Endothelial cell (in vitro differentiated cells): ENCODE measurements around the gene NUBPL. TPM values are rescaled to one million over a fixed set of nuclear protein-coding genes. Genes with fewer than 3 reads are reported as not detected.

Experiments used
- DNase-seq: peaks from one replicate; pipeline ENCODE4 v3.0.0; 2021; ENCODE audit warnings: low spot score
- H3K27ac Mint-ChIP-seq: one replicate; pipeline ENCODE4 v1.8.0; 2021; ENCODE audit warnings: mixed read lengths, inconsistent platforms; ENCODE audit not compliant: unreplicated experiment
- H3K27me3 Mint-ChIP-seq: one replicate; pipeline ENCODE4 v1.8.0; 2021; ENCODE audit warnings: mild to moderate bottlenecking, moderate library complexity, mixed read lengths, inconsistent platforms; ENCODE audit not compliant: unreplicated experiment
- H3K36me3 Mint-ChIP-seq: one replicate; pipeline ENCODE4 v1.8.0; 2021; ENCODE audit warnings: mild to moderate bottlenecking, low read depth, mixed read lengths, inconsistent platforms; ENCODE audit not compliant: unreplicated experiment
- H3K4me1 Mint-ChIP-seq: one replicate; pipeline ENCODE4 v1.8.0; 2021; ENCODE audit warnings: mild to moderate bottlenecking, mixed read lengths, inconsistent platforms; ENCODE audit not compliant: unreplicated experiment
- H3K4me3 Mint-ChIP-seq: one replicate; pipeline ENCODE4 v1.8.0; 2021; ENCODE audit warnings: mild to moderate bottlenecking, mixed read lengths, inconsistent platforms; ENCODE audit not compliant: unreplicated experiment
- H3K9me3 Mint-ChIP-seq: one replicate; pipeline ENCODE4 v1.8.0; 2021; ENCODE audit warnings: mixed read lengths, inconsistent platforms; ENCODE audit not compliant: unreplicated experiment
- total RNA-seq: library from RNA; stranded (reverse); fragmentation: NEBNext Ultra II Directional; extraction: Animal tissue kit (Norgen Biotek cat#: 25700); gene quantifications from one replicate; pipeline ENCODE4 v1.2.1, GENCODE V29; 2021; ENCODE audit not compliant: unreplicated experiment
- TF ChIP-seq, protein P1 (sequence below): fragments of 200-600 bp; sonication (generic); IDR thresholded peaks from one replicate; pipeline ENCODE4 v1.5.0; 2021; ENCODE audit warnings: antibody characterized with exemption; ENCODE audit not compliant: unreplicated experiment

Gene NUBPL
- total RNA-seq, 1 donor from 2014 or later = 11.3 TPM

DNA sequence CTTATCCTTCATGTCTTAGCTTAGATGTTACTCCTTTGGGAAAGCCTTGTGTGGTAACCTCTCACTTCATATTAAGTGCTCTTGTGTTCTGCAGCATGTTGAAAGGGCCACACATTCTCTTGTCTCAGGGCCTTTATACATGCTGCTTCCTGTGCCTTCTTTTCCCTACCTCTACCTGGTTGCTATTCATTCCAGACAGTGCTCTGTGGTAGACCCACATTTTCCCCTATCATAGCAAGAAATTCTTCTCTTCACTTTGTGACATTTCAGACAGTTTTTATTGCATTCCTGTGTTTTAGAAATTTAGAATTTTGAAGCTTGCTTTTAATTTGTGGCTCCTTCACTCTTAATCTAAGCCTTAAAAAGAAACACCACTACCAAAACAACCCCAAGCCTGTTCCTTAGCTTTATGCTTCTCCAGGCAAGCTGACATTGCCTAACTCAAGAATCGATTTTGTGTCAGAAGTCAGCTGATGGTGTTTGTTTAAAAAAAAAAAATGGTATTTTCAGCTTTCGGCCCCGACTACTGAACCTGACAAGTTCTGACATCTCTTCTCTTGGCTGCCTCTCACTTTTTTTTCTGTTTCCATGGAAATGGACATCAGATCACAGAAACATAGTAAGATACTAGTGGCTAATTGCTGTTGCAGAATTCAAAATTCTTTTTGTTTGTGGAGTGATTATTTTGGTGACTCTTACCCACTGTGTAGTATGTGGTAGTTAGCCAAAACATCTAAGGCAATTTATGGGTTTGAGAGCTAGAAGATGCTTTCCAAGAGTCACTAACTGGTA, 156.3 kb downstream of the NUBPL start:
- Mint-ChIP-seq H3K36me3 (peaks cover 9% of the 10 kb centered on the region), H3K9me3 (peaks cover 4% of the 10 kb centered on the region), H3K4me3 (no peak overlapping the region), H3K4me1 (peaks cover 4% of the 10 kb centered on the region), H3K27me3 (peaks cover under 1% of the 10 kb centered on the region), H3K27ac (no peak overlapping the region)
- DNase-seq = no peak
- TF ChIP-seq, protein P1, sequence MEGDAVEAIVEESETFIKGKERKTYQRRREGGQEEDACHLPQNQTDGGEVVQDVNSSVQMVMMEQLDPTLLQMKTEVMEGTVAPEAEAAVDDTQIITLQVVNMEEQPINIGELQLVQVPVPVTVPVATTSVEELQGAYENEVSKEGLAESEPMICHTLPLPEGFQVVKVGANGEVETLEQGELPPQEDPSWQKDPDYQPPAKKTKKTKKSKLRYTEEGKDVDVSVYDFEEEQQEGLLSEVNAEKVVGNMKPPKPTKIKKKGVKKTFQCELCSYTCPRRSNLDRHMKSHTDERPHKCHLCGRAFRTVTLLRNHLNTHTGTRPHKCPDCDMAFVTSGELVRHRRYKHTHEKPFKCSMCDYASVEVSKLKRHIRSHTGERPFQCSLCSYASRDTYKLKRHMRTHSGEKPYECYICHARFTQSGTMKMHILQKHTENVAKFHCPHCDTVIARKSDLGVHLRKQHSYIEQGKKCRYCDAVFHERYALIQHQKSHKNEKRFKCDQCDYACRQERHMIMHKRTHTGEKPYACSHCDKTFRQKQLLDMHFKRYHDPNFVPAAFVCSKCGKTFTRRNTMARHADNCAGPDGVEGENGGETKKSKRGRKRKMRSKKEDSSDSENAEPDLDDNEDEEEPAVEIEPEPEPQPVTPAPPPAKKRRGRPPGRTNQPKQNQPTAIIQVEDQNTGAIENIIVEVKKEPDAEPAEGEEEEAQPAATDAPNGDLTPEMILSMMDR = no peak

- H3K27ac Mint-ChIP-seq = no peak overlapping the region
- no peaks in the 10 kb centered on the region for H3K27me3 Mint-ChIP-seq
- no peak for DNase-seq
- H3K4me3 Mint-ChIP-seq = no peak overlapping the region
- no peaks in the 10 kb centered on the region for H3K4me1 Mint-ChIP-seq
- TF ChIP-seq, protein P1 = no peak
- no peaks in the 10 kb centered on the region for H3K9me3 Mint-ChIP-seq
- no peaks in the 10 kb centered on the region for H3K36me3 Mint-ChIP-seq
Measured at GRCh38 chr14:31718585-31718984, 157.4 kb downstream of the NUBPL start.

DNA sequence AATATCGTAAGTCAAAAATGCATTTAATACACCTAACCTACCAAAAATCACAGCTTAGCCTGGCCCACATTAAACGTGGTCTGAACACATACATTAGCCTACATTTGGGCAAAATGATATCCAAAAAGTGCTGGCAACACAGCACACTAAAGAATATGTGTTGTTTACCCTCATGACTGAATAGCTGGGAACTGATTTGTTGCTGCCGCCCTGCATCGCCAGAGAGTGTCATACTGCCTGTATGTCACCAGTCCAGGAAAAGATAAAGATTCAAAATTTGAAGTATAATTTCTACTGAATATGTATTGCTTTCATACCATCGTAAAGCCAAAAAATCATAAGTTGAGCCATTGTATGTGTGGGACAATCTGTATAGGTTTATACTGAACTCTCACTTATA, 157.8 kb downstream of the NUBPL start:
- DNase-seq = no peak
- H3K27ac Mint-ChIP-seq = no peak overlapping the region

GRCh38 chr14:31726337-31726736, 165.1 kb downstream of the NUBPL start:
- Mint-ChIP-seq H3K9me3 (peaks cover 8% of the 10 kb centered on the region), H3K4me3 (no peak overlapping the region), H3K27ac (no peak overlapping the region), H3K27me3 (no peaks in the 10 kb centered on the region), H3K36me3 (peaks cover 8% of the 10 kb centered on the region), H3K4me1 (no peaks in the 10 kb centered on the region)
- TF ChIP-seq, protein P1 = no peak
- no peak for DNase-seq

More for the DNA sequence above, 157.8 kb downstream of the NUBPL start:
- H3K27me3 Mint-ChIP-seq = no peaks in the 10 kb centered on the region
- TF ChIP-seq, protein P1 = no peak
- H3K36me3 Mint-ChIP-seq = no peaks in the 10 kb centered on the region
- no peak overlapping the region for H3K4me3 Mint-ChIP-seq
- no peaks in the 10 kb centered on the region for H3K9me3 Mint-ChIP-seq
- H3K4me1 Mint-ChIP-seq = no peaks in the 10 kb centered on the region

GRCh38 chr14:31727797-31728196, 166.6 kb downstream of the NUBPL start:
- no peak overlapping the region for H3K4me3 Mint-ChIP-seq
- H3K9me3 Mint-ChIP-seq = peaks cover 8% of the 10 kb centered on the region
- TF ChIP-seq, protein P1 = no peak
- no peak overlapping the region for H3K27ac Mint-ChIP-seq
- H3K36me3 Mint-ChIP-seq = peaks cover 10% of the 10 kb centered on the region
- no peaks in the 10 kb centered on the region for H3K4me1 Mint-ChIP-seq
- DNase-seq = no peak
- H3K27me3 Mint-ChIP-seq = no peaks in the 10 kb centered on the region
